MCF 10A (cell line): ENCODE measurements around the gene EXOC4. TPM values are rescaled to one million over a fixed set of nuclear protein-coding genes. Genes with fewer than 3 reads are reported as not detected.

Experiments
- BruUV-seq: library from RNA; stranded (reverse); fragments of 400-500 nt; replicated peaks from 2 replicates; lab custom pipeline; 2021; lab: Mats Ljungman, UMichigan
- CTCF ChIA-PET: fragments of 300-600 bp; sonication (Branson Sonifier 250); formaldehyde crosslinking; extraction: SDS; loops from one replicate; lab custom pipeline; 2021; ENCODE audit warnings: antibody characterized with exemption, inconsistent platforms; lab: Yijun Ruan, JAX
- POLR2A ChIA-PET: fragments of 300-600, 350-650 bp; sonication (Branson Sonifier 250); formaldehyde crosslinking; extraction: SDS; loops from one replicate; lab custom pipeline; 2020; ENCODE audit warnings: antibody characterized with exemption, inconsistent platforms; lab: Yijun Ruan, JAX
- DNase-seq: peaks from one replicate; pipeline ENCODE4 v3.0.0-alpha.2; 2018; ENCODE audit not compliant: unreplicated experiment
- H3K27ac Mint-ChIP-seq: one replicate; pipeline ENCODE4 v1.8.0; 2022; ENCODE audit warnings: mild to moderate bottlenecking, low read depth, mixed read lengths; ENCODE audit not compliant: unreplicated experiment
- H3K27me3 Mint-ChIP-seq: one replicate; pipeline ENCODE4 v1.8.0; 2022; ENCODE audit warnings: mixed read lengths; ENCODE audit not compliant: insufficient read depth, unreplicated experiment
- H3K36me3 Mint-ChIP-seq: one replicate; pipeline ENCODE4 v1.8.0; 2022; ENCODE audit warnings: mild to moderate bottlenecking, moderate library complexity, mixed read lengths; ENCODE audit not compliant: insufficient read depth, unreplicated experiment
- H3K4me1 Mint-ChIP-seq: one replicate; pipeline ENCODE4 v1.8.0; 2022; ENCODE audit warnings: mixed read lengths; ENCODE audit not compliant: insufficient read depth, unreplicated experiment
- H3K4me3 Mint-ChIP-seq: one replicate; pipeline ENCODE4 v1.8.0; 2022; ENCODE audit warnings: mild to moderate bottlenecking, moderate library complexity, mixed read lengths; ENCODE audit not compliant: unreplicated experiment
- H3K9me3 Mint-ChIP-seq: one replicate; pipeline ENCODE4 v1.8.0; 2022; ENCODE audit warnings: mixed read lengths; ENCODE audit not compliant: unreplicated experiment
- intact Hi-C: fragments of 100-400 bp; cut with micrococcal nuclease; formaldehyde crosslinking; loops from 2 replicates; pipeline ENCODE4 v1.14.1; 2022
- total RNA-seq: library from RNA; stranded (reverse); gene quantifications from 2 replicates; pipeline ENCODE4 v1.2.3, GENCODE V29; 2022
- TF ChIP-seq, protein P1 (sequence below): fragments of 200-600 bp; IDR thresholded peaks from one replicate; pipeline ENCODE4 v1.8.0; 2022; ENCODE audit warnings: antibody characterized with exemption, mild to moderate bottlenecking; ENCODE audit not compliant: unreplicated experiment

The EXOC4 gene
- total RNA-seq, 1 experiment from 2014 or later: 105 TPM

DNA sequence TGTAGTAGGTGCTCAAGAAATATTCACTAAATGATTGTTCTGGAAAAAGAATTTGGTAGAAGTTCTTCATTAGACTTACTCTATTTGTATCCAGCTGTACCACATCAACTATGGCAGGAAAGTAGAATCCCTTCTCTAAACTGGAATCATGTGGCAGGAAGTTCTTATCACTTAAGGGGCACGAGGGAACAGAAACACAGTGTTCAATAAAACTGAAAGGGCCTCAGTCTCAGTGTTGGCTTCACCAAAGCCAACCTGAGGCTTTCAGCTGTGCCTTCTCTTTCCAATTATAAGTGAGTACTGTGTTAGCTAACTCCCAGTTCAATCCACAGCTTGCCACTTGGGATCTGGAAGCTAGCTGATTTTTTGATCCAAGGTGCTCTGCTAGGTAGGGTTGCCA lies 616.7 kb downstream of the EXOC4 start:
- H3K27me3 Mint-ChIP-seq: no peaks in the 10 kb centered on the region
- no peak overlapping the region for H3K4me3 Mint-ChIP-seq
- no peaks in the 10 kb centered on the region for H3K9me3 Mint-ChIP-seq
- CTCF ChIA-PET: interaction anchor here (0.8 to 1.7 kb wide), 6 partner anchors 10 to 272 kb away, joined by 3 to 7 read pairs (median 4); no protein-coding TSS in a partner anchor
- no peak for DNase-seq
- intact Hi-C loops: no loop called here
- POLR2A ChIA-PET: interaction anchor here (1.2 kb wide), 1 partner anchor 10 kb away, joined by 6 read pairs; no protein-coding TSS in a partner anchor
- TF ChIP-seq, protein P1, sequence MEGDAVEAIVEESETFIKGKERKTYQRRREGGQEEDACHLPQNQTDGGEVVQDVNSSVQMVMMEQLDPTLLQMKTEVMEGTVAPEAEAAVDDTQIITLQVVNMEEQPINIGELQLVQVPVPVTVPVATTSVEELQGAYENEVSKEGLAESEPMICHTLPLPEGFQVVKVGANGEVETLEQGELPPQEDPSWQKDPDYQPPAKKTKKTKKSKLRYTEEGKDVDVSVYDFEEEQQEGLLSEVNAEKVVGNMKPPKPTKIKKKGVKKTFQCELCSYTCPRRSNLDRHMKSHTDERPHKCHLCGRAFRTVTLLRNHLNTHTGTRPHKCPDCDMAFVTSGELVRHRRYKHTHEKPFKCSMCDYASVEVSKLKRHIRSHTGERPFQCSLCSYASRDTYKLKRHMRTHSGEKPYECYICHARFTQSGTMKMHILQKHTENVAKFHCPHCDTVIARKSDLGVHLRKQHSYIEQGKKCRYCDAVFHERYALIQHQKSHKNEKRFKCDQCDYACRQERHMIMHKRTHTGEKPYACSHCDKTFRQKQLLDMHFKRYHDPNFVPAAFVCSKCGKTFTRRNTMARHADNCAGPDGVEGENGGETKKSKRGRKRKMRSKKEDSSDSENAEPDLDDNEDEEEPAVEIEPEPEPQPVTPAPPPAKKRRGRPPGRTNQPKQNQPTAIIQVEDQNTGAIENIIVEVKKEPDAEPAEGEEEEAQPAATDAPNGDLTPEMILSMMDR: no peak
- peaks cover 6% of the 10 kb centered on the region for H3K36me3 Mint-ChIP-seq
- no peaks in the 10 kb centered on the region for H3K4me1 Mint-ChIP-seq
- H3K27ac Mint-ChIP-seq: no peak overlapping the region
- BruUV-seq: no TSS peak

DNA sequence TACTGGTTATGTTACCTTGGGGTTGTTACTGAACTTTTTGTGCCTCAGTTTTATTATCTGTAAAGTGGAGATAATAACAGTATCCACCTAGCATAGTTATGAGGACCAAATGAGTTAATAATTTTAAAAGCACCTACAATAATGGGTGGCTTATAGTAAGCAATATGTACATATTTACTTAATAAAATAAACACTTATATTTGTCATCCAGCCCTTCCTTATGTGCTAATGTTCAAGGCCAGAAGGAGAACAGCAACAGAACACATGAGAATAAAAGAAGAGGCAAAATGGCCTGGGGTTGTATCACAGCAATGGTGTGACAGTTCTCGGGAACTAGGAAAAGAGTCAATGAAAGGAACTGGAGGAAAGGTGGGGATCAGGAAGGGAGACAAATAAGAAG lies 618.9 kb downstream of the EXOC4 start:
- Mint-ChIP-seq H3K27me3 (no peaks in the 10 kb centered on the region), H3K36me3 (peaks cover 6% of the 10 kb centered on the region), H3K4me1 (no peaks in the 10 kb centered on the region), H3K4me3 (no peak overlapping the region), H3K27ac (no peak overlapping the region), H3K9me3 (no peaks in the 10 kb centered on the region)
- POLR2A ChIA-PET: no interaction called here
- CTCF ChIA-PET: interaction anchor here (1.0 kb wide), 1 partner anchor 144 kb away, joined by 3 read pairs; no protein-coding TSS in a partner anchor
- TF ChIP-seq, protein P1: no peak
- no TSS peak for BruUV-seq
- DNase-seq: no peak
- intact Hi-C loops: no loop called here

DNA sequence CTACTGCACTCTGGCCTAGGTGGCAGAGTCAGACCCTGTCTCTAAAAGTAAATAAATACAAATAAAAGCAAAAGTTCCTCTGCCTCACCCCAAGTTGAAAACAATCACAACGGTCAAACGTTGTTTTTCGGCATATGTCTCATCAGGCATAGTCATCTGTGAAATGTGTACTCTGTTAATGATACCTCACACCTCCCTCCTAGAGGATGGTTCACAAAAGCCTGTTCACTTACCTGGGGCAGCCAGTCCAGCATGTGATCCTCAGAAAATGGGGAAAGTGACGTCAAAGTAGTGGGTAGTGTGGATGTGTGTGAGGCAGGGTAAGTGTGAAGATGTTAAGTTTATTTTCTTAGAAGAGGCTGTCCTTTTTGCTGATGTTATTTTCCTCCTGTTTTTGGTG lies 620.3 kb downstream of the EXOC4 start:
- Mint-ChIP-seq H3K4me1 (no peaks in the 10 kb centered on the region), H3K4me3 (no peak overlapping the region), H3K36me3 (peaks cover 6% of the 10 kb centered on the region), H3K27me3 (no peaks in the 10 kb centered on the region), H3K9me3 (no peaks in the 10 kb centered on the region), H3K27ac (no peak overlapping the region)
- POLR2A ChIA-PET: no interaction called here
- intact Hi-C loops: no loop called here
- CTCF ChIA-PET: interaction anchor here (1.2 kb wide), 1 partner anchor 143 kb away, joined by 3 read pairs; no protein-coding TSS in a partner anchor
- DNase-seq: no peak
- BruUV-seq: no TSS peak
- TF ChIP-seq, protein P1: no peak

DNA sequence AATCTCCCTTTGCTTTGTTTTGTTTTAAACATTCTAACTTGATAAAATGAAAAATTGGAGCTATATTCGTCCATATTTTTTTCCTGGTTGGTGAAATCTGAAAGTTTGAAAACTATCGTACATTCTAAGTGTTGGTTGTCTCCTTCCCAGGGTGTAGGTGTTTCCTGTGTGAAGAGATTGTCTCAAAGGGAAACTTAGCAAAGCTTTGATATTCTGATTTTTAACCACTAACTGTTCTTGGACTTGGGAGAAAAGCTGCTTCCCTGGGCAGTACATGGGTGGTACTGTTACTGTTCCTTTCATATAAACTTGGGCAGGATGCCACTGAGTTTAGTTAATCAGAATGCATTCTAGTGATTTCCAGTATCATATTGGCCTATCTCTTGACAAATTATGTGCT lies 620.8 kb downstream of the EXOC4 start:
- no peak for DNase-seq
- no peaks in the 10 kb centered on the region for H3K4me1 Mint-ChIP-seq
- H3K27ac Mint-ChIP-seq: no peak overlapping the region
- no peaks in the 10 kb centered on the region for H3K27me3 Mint-ChIP-seq
- H3K4me3 Mint-ChIP-seq: no peak overlapping the region
- no peaks in the 10 kb centered on the region for H3K9me3 Mint-ChIP-seq
- intact Hi-C loops: no loop called here
- H3K36me3 Mint-ChIP-seq: peaks cover 6% of the 10 kb centered on the region
- ChIA-PET CTCF (interaction anchor here (1.2 kb wide), 1 partner anchor 143 kb away, joined by 3 read pairs; no protein-coding TSS in a partner anchor), POLR2A (interaction anchor here (0.6 kb wide), 1 partner anchor 239 kb away, joined by 3 read pairs; no protein-coding TSS in a partner anchor)
- TF ChIP-seq, protein P1: no peak
- BruUV-seq: no TSS peak
